Transverse colon (tissue), 4 donors: ENCODE measurements around the gene DTNBP1. TPM values are rescaled to one million over a fixed set of nuclear protein-coding genes. Genes with fewer than 3 reads are reported as not detected.

ENCODE experiments used
- DNase-seq: peaks from one replicate; pipeline ENCODE4 v3.0.0-alpha.2; 2019
- H3K27ac ChIP-seq, 4 donors: fragments of 200-600 bp; sonication (generic); 2 replicates each; pipeline ENCODE4 v1.5.1; 2016 to 2018; ENCODE audit warnings: inconsistent platforms in 4 of 4
- H3K27me3 ChIP-seq: fragments of 200-600 bp; sonication (generic); 2 replicates; pipeline ENCODE4 v1.5.1; 2017; ENCODE audit warnings: inconsistent platforms
- H3K36me3 ChIP-seq, 4 donors: fragments of 200-600 bp; sonication (generic); 2 replicates each; pipeline ENCODE4 v1.5.1; 2017 to 2019; ENCODE audit warnings: inconsistent platforms in 4 of 4
- H3K4me1 ChIP-seq, 4 donors: fragments of 200-600 bp; sonication (generic); 2 replicates each; pipeline ENCODE4 v1.5.1; 2017 to 2020; ENCODE audit warnings: inconsistent platforms in 4 of 4
- H3K4me3 ChIP-seq, 4 donors: fragments of 200-600 bp; sonication (generic); 1 replicate in 1 of 4; 2 replicates in 3 of 4; pipeline versions ENCODE4 v1.5.1 to v1.6.1; 2017 to 2019; ENCODE audit warnings: inconsistent platforms in 4 of 4
- H3K9me3 ChIP-seq, 2 donors: fragments of 200-600 bp; sonication (generic); 2 replicates each; pipeline ENCODE4 v1.5.1; 2017 to 2019; ENCODE audit warnings: inconsistent platforms in 2 of 2
- EP300 ChIP-seq: sonication (generic); formaldehyde crosslinking; IDR thresholded peaks from one replicate; pipeline ENCODE4 v1.6.1; 2017; ENCODE audit warnings: antibody characterized with exemption, low read depth
- POLR2A ChIP-seq: fragments of 450-650 bp; IDR thresholded peaks from one replicate; pipeline ENCODE4 v1.6.1; 2016; ENCODE audit warnings: antibody characterized with exemption, mild to moderate bottlenecking, moderate library complexity
- POLR2AphosphoS5 ChIP-seq, 3 donors: sonication (generic); formaldehyde crosslinking; IDR thresholded peaks; one replicate each; pipeline ENCODE4 v1.6.1; 2016; ENCODE audit warnings: antibody characterized with exemption in 3 of 3
- WGBS, 2 donors: methylation state at CpG; one replicate each; pipeline ENCODE4 v1.1.5; 2018; ENCODE audit warnings: low coverage in 1 of 2; 5-methylcytosine and 5-hydroxymethylcytosine counted together
- in situ Hi-C, 4 donors: fragments of 200-750 bp; cut with MboI; loops; one replicate each; pipeline versions ENCODE4 v1.15.0 to v1.15.1; 2017; ENCODE audit warnings: low sequenced_read_pairs in 3 of 4, low pct_ligation_motif_present in 1 of 4, low pct_unique_long_range_greater_than_20kb in 1 of 4
- intact Hi-C: fragments of 100-400 bp; cut with DNase I; formaldehyde crosslinking; loops from one replicate; pipeline ENCODE4 v1.15.1; 2023; ENCODE audit warnings: low total_unique reads
- total RNA-seq, 4 donors: library from RNA; depleted of rRNA; stranded (reverse); fragments of >200 nt; gene quantifications; one replicate each; pipeline ENCODE4 v1.1.0, GENCODE V29; 2016
- TF ChIP-seq, protein P1 (sequence below), 5 experiments: fragments of 200-600 bp in 3 of 5; fragments of 450-650 bp in 2 of 5; sonication (generic) in 3 of 5; IDR thresholded peaks; 1 replicate in 2 of 5; 2 replicates in 3 of 5; pipeline ENCODE4 v1.5.1; 2016 to 2017; ENCODE audit warnings: antibody characterized with exemption in 5 of 5, inconsistent platforms in 3 of 5, mild to moderate bottlenecking in 2 of 5, moderate library complexity in 1 of 5

DTNBP1 gene
- total RNA-seq, 4 donors from 2014 or later: 6.0 to 20.3 (median 16.0) TPM

DNA sequence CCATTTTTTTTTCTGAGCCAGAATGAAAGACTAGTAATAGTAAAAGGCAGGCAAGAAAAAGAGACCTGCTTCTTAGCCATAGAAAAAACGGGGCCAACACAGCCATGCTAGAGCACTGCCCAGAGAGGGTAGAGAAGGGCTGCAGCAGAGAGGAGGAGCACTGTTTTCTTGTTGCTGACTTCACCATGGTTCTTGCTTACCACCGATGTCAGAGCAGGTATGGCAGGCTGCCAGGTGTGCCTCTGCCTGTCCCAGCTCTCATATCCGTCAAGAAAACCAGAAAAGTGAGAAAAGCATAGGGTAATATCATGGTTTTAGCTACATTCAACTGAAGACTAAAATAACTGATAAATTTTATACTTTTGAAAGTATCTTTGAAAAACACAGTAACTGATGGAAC is 60.7 kb downstream of the DTNBP1 start:
- in situ Hi-C loops: loop anchor here in 2 of 4 donors (25.0 kb wide), 2 partner anchors 90 to 1390 kb away; no protein-coding TSS in a partner anchor
- Histone ChIP-seq H3K4me3 (no peak overlapping the region), H3K27ac (no peak overlapping the region), H3K36me3 (peaks cover 0 to 14% (median 0%) of the 10 kb centered on the region in 4 donors), H3K9me3 (no peaks in the 10 kb centered on the region), H3K4me1 (no peaks in the 10 kb centered on the region), H3K27me3 (no peaks in the 10 kb centered on the region)
- no peak for DNase-seq
- WGBS, 2 donors: 58 to 63% methylated on average over 3 of the region's 3 CpGs
- TF ChIP-seq EP300: no peak
- no peak for TF ChIP-seq POLR2AphosphoS5 (IDR thresholded peaks at IDR 0.05)
- TF ChIP-seq, protein P1, sequence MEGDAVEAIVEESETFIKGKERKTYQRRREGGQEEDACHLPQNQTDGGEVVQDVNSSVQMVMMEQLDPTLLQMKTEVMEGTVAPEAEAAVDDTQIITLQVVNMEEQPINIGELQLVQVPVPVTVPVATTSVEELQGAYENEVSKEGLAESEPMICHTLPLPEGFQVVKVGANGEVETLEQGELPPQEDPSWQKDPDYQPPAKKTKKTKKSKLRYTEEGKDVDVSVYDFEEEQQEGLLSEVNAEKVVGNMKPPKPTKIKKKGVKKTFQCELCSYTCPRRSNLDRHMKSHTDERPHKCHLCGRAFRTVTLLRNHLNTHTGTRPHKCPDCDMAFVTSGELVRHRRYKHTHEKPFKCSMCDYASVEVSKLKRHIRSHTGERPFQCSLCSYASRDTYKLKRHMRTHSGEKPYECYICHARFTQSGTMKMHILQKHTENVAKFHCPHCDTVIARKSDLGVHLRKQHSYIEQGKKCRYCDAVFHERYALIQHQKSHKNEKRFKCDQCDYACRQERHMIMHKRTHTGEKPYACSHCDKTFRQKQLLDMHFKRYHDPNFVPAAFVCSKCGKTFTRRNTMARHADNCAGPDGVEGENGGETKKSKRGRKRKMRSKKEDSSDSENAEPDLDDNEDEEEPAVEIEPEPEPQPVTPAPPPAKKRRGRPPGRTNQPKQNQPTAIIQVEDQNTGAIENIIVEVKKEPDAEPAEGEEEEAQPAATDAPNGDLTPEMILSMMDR (IDR thresholded peaks at IDR 0.05): no peak
- no peak for TF ChIP-seq POLR2A
- intact Hi-C loops: no loop called here

- Histone ChIP-seq H3K4me3 (no peak overlapping the region), H3K9me3 (no peaks in the 10 kb centered on the region), H3K27me3 (no peaks in the 10 kb centered on the region), H3K4me1 (peaks cover 0 to 10% (median 0%) of the 10 kb centered on the region in 4 donors), H3K27ac (no peak overlapping the region), H3K36me3 (peaks cover 0 to 14% (median 0%) of the 10 kb centered on the region in 4 donors)
- TF ChIP-seq, protein P1 (IDR thresholded peaks at IDR 0.05): no peak
- TF ChIP-seq EP300: no peak
- 100% methylated on average over 1 of the region's 1 CpG; no CpG with 5 or more reads in 1 of the 2 donors for WGBS, 2 donors
- in situ Hi-C loops: no loop called here
- intact Hi-C loops: no loop called here
- DNase-seq: no peak
These were observed 64.5 kb downstream of the DTNBP1 start for GRCh38 chr6:15598273-15598798.

GRCh38 chr6:15596186-15596896 is 66.5 kb downstream of the DTNBP1 start:
- Histone ChIP-seq H3K4me3 (no peak overlapping the region), H3K4me1 (peaks cover 0 to 10% (median 0%) of the 10 kb centered on the region in 4 donors), H3K36me3 (peaks cover 0 to 7% (median 0%) of the 10 kb centered on the region in 4 donors), H3K27me3 (no peaks in the 10 kb centered on the region), H3K27ac (no peak overlapping the region), H3K9me3 (no peaks in the 10 kb centered on the region)
- DNase-seq: no peak
- 82 to 87% methylated on average over 6 to 9 of the region's 9 CpGs for WGBS, 2 donors
- intact Hi-C loops (no loop called here), in situ Hi-C loops (no loop called here)
- TF ChIP-seq POLR2A (no peak), POLR2AphosphoS5 (IDR thresholded peaks at IDR 0.05) (no peak), EP300 (no peak)
- TF ChIP-seq, protein P1 (IDR thresholded peaks at IDR 0.05): no peak

DNA sequence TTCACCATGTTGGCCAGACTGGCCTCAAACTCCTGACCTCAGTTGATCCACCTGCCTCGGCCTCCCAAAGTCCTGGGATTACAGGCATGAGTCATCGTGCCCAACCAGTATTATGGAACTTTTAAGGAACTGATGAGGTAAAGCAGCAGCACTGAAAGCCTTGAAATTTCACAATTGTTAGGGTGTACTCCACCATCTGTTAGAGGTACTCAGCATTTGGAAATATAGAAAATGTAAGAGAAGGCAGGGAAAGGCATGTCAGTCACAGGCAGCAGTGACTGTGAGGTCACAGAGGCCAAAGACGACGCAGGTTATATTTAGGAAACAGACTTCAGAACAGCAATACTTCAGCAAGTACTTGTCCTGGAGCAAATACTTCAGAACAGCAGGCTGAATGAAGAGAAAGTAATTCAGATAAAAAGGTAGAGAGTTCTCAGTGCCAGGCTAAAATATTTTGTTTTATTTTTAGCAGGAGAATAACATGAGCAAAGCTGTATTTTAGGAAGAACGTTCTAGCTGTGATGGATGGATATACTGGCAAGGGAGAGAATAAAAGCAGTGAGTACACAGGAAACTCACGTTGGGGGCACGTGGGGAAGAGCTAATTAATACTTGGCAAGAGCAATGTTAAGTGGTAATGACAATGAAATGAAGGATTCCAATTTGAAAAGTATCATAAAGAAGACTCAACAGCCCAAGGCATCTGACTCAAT is 67.2 kb downstream of the DTNBP1 start:
- in situ Hi-C loops: no loop called here
- H3K27ac ChIP-seq: no peak overlapping the region
- TF ChIP-seq EP300 (no peak), POLR2AphosphoS5 (IDR thresholded peaks at IDR 0.05) (no peak), POLR2A (no peak)
- TF ChIP-seq, protein P1 (IDR thresholded peaks at IDR 0.05): no peak
- no peak for DNase-seq
- H3K9me3 ChIP-seq: no peaks in the 10 kb centered on the region
- H3K4me3 ChIP-seq: no peak overlapping the region
- H3K27me3 ChIP-seq: no peaks in the 10 kb centered on the region
- peaks cover 0 to 10% (median 0%) of the 10 kb centered on the region in 4 donors for H3K4me1 ChIP-seq
- peaks cover 0 to 5% (median 0%) of the 10 kb centered on the region in 4 donors for H3K36me3 ChIP-seq
- WGBS, 2 donors: 71% methylated on average over 5 to 7 of the region's 7 CpGs
- intact Hi-C loops: no loop called here
